Peyer's patch (tissue), 4 donors: ENCODE data around the gene SLC6A18.

Experiments used
- CTCF ChIP-seq, 6 experiments: fragments of 450-650 bp in 4 of 6; fragments of 200-600 bp in 2 of 6; sonication (generic) in 1 of 6; IDR thresholded peaks; one replicate each; pipeline ENCODE4 v1.5.1; 2017 to 2019; ENCODE audit warnings: antibody characterized with exemption in 6 of 6, mild to moderate bottlenecking in 3 of 6, moderate library complexity in 1 of 6
- POLR2A ChIP-seq, 2 donors: fragments of 450-650 bp; IDR thresholded peaks; one replicate each; pipeline ENCODE4 v1.5.1; 2017; ENCODE audit warnings: antibody characterized with exemption in 2 of 2, mild to moderate bottlenecking in 2 of 2, moderate library complexity in 2 of 2

GRCh38 chr5:1183424-1184162 lies 41.6 kb upstream of the SLC6A18 start:
- TF ChIP-seq POLR2A (IDR thresholded peaks at IDR 0.05), result no peak
- no peak for TF ChIP-seq CTCF (IDR thresholded peaks at IDR 0.05)
